ENCODE results near the gene SLMAP.

GRCh38 chr3:57928511-57928910, 172.4 kb downstream of the SLMAP start:
- TF ChIP-seq CTCF (conservative IDR thresholded peaks at IDR 0.05; ENCODE audit: low read depth in 2 of 2) (no peak), EZH2 (IDR thresholded peaks at IDR 0.05; ENCODE audit: low read depth, unreplicated experiment) (no peak), ETS1 (IDR thresholded peaks at IDR 0.05) (no peak), POLR2AphosphoS5 (IDR thresholded peaks at IDR 0.05; ENCODE audit: low read depth) (no peak), EZH2phosphoT487 (IDR thresholded peaks at IDR 0.05; ENCODE audit: unreplicated experiment) (no peak), REST (IDR thresholded peaks at IDR 0.05; ENCODE audit: unreplicated experiment) (no peak), STAT1 (IDR thresholded peaks at IDR 0.05; ENCODE audit: unreplicated experiment) (no peak), ZNF114 (CRISPR knock-in tag; IDR thresholded peaks at IDR 0.05) (no peak), CREB1 (CRISPR knock-in tag; IDR thresholded peaks at IDR 0.05; ENCODE audit: low read depth) (no peak), ZNF331 (CRISPR knock-in tag; IDR thresholded peaks at IDR 0.05; ENCODE audit: low read depth) (no peak), JUNB (IDR thresholded peaks at IDR 0.05; ENCODE audit: unreplicated experiment) (no peak), NANOG (IDR thresholded peaks at IDR 0.05; ENCODE audit: borderline replicate concordance) (no peak)
